ENCODE measurements around the gene LYPD6.

DNA sequence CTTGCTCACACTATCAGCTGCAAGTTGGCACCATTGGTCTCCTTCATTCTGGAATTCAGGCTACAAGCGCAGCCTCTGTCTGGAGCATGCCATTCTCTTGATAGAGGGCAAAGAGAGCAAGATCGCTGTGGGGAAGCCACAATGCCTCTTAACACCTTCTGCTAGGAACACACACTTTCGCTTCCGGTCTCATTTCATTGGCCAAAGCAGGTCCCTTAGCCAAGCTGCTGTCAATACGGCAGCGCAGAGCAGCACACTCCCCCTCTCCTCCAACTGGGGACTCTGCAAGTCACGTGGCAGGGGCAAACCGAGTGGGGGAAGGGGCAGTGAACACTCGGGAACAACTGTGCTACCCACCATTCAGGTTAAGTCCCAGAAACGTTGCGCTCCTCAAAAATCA is 159.1 kb downstream of the LYPD6 start:
- TF ChIP-seq GATA3 (IDR thresholded peaks at IDR 0.05; ENCODE audit: low read depth, low read length) (no peak), GATA2 (IDR thresholded peaks at IDR 0.05; ENCODE audit: low read depth, low read length) (no peak)
